OCI-LY7 (cell line): ENCODE data around the gene PLIN5. TPM values are rescaled to one million over a fixed set of nuclear protein-coding genes. Genes with fewer than 3 reads are reported as not detected.

ENCODE experiments used
- BruUV-seq: library from RNA; stranded (reverse); fragments of 400-500 nt; replicated peaks from 2 replicates; lab custom pipeline; 2021; lab: Mats Ljungman, UMichigan
- CTCF ChIA-PET: fragments of 300-600 bp; sonication (Branson Sonifier 250); formaldehyde crosslinking; loops from one replicate; lab custom pipeline; 2022; ENCODE audit warnings: antibody characterized with exemption; ENCODE audit not compliant: unreplicated experiment; lab: Charles Lee
- POLR2A ChIA-PET: fragments of 300-600 bp; sonication (Branson Sonifier 250); formaldehyde crosslinking; loops from one replicate; lab custom pipeline; 2022; ENCODE audit warnings: antibody characterized with exemption; lab: Charles Lee
- DNase-seq: peaks from one replicate; pipeline ENCODE4 v3.0.0-alpha.2; 2015; ENCODE audit warnings: low spot score
- H2AFZ ChIP-seq: fragments of 200-600 bp; sonication (generic), shearing (Covaris generic); 2 replicates; pipeline ENCODE4 v1.6.1; 2014; ENCODE audit warnings: mild to moderate bottlenecking, antibody characterized with exemption, low read length, moderate library complexity
- H3K27ac ChIP-seq: fragments of 200-600 bp; sonication (generic); 2 replicates; pipeline ENCODE4 v1.5.1; 2014; ENCODE audit warnings: mixed run types, low read depth, mild to moderate bottlenecking, moderate library complexity, low read length, inconsistent platforms; ENCODE audit not compliant: poor library complexity, severe bottlenecking
- H3K36me3 ChIP-seq: fragments of 200-600 bp; sonication (generic); 2 replicates; pipeline ENCODE4 v1.6.1; 2014; ENCODE audit warnings: mild to moderate bottlenecking, antibody characterized with exemption, low read length, moderate library complexity, mixed read lengths; ENCODE audit not compliant: insufficient read depth
- H3K4me1 ChIP-seq: fragments of 200-600 bp; sonication (generic); 2 replicates; pipeline ENCODE4 v1.5.1; 2014; ENCODE audit warnings: mild to moderate bottlenecking, low read length; ENCODE audit not compliant: insufficient read depth, poor library complexity, severe bottlenecking
- H3K4me2 ChIP-seq: fragments of 200-600 bp; sonication (generic); 2 replicates; pipeline ENCODE4 v1.6.1; 2014; ENCODE audit warnings: mild to moderate bottlenecking, low read length
- H3K4me3 ChIP-seq: fragments of 200-600 bp; sonication (generic); 2 replicates; pipeline ENCODE4 v1.5.1; 2014; ENCODE audit warnings: mild to moderate bottlenecking, low read depth, low read length; ENCODE audit not compliant: poor library complexity, severe bottlenecking
- H3K79me2 ChIP-seq: fragments of 200-600 bp; sonication (generic); 2 replicates; pipeline ENCODE4 v1.6.1; 2016; ENCODE audit warnings: low read depth, mild to moderate bottlenecking, low read length, moderate library complexity, mixed read lengths; ENCODE audit not compliant: insufficient read depth
- H3K9me2 ChIP-seq: fragments of 200-600 bp; sonication (generic); 2 replicates; pipeline ENCODE4 v1.6.1; 2016; ENCODE audit warnings: mild to moderate bottlenecking, low read length, mixed read lengths; ENCODE audit not compliant: insufficient read depth
- H3K9me3 ChIP-seq: fragments of 200-600 bp; sonication (generic); 2 replicates; pipeline ENCODE4 v1.6.1; 2014; ENCODE audit warnings: mild to moderate bottlenecking, mixed run types, low read length, mixed read lengths
- H4K20me1 ChIP-seq: fragments of 200-600 bp; sonication (generic); 2 replicates; pipeline ENCODE4 v1.6.1; 2014; ENCODE audit warnings: mild to moderate bottlenecking, antibody characterized with exemption, low read length, moderate library complexity, mixed read lengths; ENCODE audit not compliant: insufficient read depth
- EZH2phosphoT487 ChIP-seq: fragments of 200-600 bp; sonication (generic); IDR thresholded peaks from 2 replicates; pipeline ENCODE4 v1.6.1; 2018; ENCODE audit warnings: low read depth, borderline replicate concordance, mild to moderate bottlenecking, mixed run types, antibody characterized with exemption, low read length, moderate library complexity, mixed read lengths
- intact Hi-C: fragments of 100-400 bp; cut with micrococcal nuclease; formaldehyde crosslinking; loops from one replicate; pipeline ENCODE4 v1.10.0; 2022; ENCODE audit not compliant: unreplicated experiment
- total RNA-seq, 2 experiments: library from RNA; depleted of rRNA in 1 of 2; stranded (reverse); fragments of >200 nt in 1 of 2; shearing (Covaris generic) in 1 of 2; gene quantifications; 2 replicates each; pipeline ENCODE4 v1.2.3, GENCODE V29; 2014 to 2022
- TF ChIP-seq, protein P1 (sequence below): fragments of 200-600 bp; sonication (generic); conservative IDR thresholded peaks from 2 replicates; pipeline ENCODE4 v1.5.1; 2014; ENCODE audit warnings: mild to moderate bottlenecking, antibody characterized with exemption, low read length, moderate library complexity, mixed read lengths

PLIN5 gene
- total RNA-seq, 2 experiments from 2014 or later: 0.85 to 1.9 TPM

DNA sequence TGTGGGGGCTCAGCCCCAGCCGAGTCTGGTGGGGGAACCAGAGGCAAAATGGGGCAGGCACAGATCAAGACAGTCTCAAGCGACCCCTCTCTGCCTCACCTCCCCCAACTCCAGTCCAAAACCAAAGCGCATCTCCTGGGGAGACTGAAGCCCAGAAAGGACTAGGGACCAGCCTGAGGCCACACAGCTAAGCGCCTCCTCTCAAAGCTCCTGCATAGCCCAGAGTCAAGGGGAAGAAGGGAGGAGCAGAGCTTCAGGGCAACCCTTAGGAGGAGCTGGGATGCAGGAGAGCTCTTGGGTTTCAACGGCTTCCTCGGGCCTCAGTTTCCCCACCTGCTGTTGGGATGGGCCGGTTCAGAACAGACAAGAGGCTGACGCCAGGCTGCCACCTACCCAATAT is 44.4 kb upstream of the PLIN5 start:
- H3K4me3 ChIP-seq: no peak overlapping the region
- ChIA-PET CTCF (no interaction called here), POLR2A (no interaction called here)
- DNase-seq: no peak
- H2AFZ ChIP-seq: no peak overlapping the region
- no peaks in the 10 kb centered on the region for H3K9me2 ChIP-seq
- H3K4me2 ChIP-seq: no peak overlapping the region
- H3K9me3 ChIP-seq: no peaks in the 10 kb centered on the region
- H3K79me2 ChIP-seq: no peaks in the 10 kb centered on the region
- no peaks in the 10 kb centered on the region for H4K20me1 ChIP-seq
- intact Hi-C loops: no loop called here
- no TSS peak for BruUV-seq
- H3K27ac ChIP-seq: no peak overlapping the region
- no peak for TF ChIP-seq EZH2phosphoT487
- TF ChIP-seq, protein P1, sequence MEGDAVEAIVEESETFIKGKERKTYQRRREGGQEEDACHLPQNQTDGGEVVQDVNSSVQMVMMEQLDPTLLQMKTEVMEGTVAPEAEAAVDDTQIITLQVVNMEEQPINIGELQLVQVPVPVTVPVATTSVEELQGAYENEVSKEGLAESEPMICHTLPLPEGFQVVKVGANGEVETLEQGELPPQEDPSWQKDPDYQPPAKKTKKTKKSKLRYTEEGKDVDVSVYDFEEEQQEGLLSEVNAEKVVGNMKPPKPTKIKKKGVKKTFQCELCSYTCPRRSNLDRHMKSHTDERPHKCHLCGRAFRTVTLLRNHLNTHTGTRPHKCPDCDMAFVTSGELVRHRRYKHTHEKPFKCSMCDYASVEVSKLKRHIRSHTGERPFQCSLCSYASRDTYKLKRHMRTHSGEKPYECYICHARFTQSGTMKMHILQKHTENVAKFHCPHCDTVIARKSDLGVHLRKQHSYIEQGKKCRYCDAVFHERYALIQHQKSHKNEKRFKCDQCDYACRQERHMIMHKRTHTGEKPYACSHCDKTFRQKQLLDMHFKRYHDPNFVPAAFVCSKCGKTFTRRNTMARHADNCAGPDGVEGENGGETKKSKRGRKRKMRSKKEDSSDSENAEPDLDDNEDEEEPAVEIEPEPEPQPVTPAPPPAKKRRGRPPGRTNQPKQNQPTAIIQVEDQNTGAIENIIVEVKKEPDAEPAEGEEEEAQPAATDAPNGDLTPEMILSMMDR: no peak
- peaks cover 3% of the 10 kb centered on the region for H3K4me1 ChIP-seq
- H3K36me3 ChIP-seq: no peaks in the 10 kb centered on the region

DNA sequence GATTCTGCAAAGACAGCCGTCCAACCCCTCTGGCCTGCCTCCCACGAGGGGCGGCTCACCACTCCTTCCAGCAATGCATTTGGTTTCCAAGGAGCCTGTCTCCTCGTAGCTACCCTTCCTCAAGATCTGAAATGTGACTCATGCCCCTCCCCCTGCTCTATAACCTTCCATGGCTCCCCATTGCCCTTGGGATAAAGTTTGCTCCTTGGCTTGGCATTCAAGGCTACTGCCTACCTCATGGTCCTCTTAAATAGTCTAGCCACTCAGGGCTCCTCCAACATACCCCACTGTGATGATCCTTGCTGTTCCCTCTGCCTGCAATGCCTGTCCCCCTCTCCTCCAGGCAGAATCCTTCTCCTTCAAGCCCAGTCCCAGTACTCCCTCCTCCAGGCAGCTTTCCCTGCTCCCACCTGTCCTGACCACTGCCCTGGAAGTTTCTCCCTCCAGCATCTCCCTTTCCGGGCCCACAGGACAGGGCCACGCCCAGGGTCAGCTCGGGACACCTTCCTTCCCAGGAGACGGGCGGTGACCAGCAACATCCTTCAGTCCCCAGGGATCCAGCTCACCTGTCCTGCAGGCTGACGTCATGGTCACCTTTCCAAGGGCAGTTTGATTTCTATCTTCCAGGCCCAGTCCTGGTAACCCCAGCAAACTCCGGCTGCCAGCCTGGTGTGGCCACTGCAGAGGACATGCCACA is 43.7 kb upstream of the PLIN5 start:
- BruUV-seq: no TSS peak
- Histone ChIP-seq H3K4me1 (no peaks in the 10 kb centered on the region), H3K36me3 (no peaks in the 10 kb centered on the region), H3K27ac (no peak overlapping the region), H3K9me3 (no peaks in the 10 kb centered on the region), H3K9me2 (no peaks in the 10 kb centered on the region), H4K20me1 (no peaks in the 10 kb centered on the region), H3K4me2 (no peak overlapping the region), H3K79me2 (no peaks in the 10 kb centered on the region), H3K4me3 (no peak overlapping the region), H2AFZ (no peak overlapping the region)
- ChIA-PET CTCF (no interaction called here), POLR2A (no interaction called here)
- DNase-seq: no peak
- intact Hi-C loops: no loop called here
- TF ChIP-seq, protein P1: no peak
- TF ChIP-seq EZH2phosphoT487: no peak

DNA sequence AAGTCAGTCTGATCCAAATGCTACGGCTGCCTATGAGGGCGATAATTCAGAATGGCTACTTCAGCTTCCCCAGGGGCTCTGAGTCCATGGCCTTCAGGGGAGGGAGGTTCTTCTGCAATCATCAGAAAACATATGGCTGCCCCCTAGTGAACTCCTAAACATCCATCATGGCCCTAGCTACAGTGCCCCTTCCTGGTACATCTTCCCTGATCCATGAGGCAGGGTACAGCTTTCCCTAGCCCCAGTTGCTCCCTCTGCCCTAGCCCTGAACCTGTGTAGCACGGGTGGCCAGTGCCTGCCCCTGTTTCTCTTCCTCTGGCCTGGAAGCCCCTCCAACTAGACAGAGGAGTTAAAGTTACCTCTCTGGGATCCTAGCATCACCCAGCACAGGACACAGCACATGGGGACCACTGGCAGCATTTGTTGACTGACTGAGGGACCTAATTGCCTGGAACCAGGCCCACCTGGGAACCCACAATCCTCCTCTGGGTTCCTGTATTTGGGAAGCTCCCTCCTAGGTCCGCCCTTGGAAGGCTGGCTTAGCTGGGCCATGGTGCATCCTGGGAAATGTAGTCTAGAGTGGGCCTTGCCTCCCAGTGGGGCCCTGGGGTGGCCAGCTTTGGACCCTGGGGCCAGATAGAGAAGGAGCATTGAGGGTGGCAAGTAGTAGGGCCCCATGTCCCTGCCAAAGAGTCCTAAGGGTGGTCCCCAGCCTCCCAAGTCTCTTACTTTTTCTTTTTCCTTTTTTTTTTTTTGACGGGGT is 42.2 kb upstream of the PLIN5 start:
- TF ChIP-seq, protein P1: no peak
- no peak for TF ChIP-seq EZH2phosphoT487
- no peak overlapping the region for H3K4me2 ChIP-seq
- H3K9me3 ChIP-seq: no peaks in the 10 kb centered on the region
- H3K27ac ChIP-seq: no peak overlapping the region
- no peak overlapping the region for H3K4me3 ChIP-seq
- CTCF ChIA-PET: interaction anchor here (1.0 kb wide), 1 partner anchor 60 kb away, joined by 3 read pairs; no protein-coding TSS in a partner anchor
- no peaks in the 10 kb centered on the region for H3K4me1 ChIP-seq
- no TSS peak for BruUV-seq
- no peaks in the 10 kb centered on the region for H3K79me2 ChIP-seq
- H3K9me2 ChIP-seq: no peaks in the 10 kb centered on the region
- intact Hi-C loops: no loop called here
- no peaks in the 10 kb centered on the region for H4K20me1 ChIP-seq
- POLR2A ChIA-PET: interaction anchor here (0.6 kb wide), 1 partner anchor 1501 kb away, joined by 7 read pairs; no protein-coding TSS in a partner anchor
- no peaks in the 10 kb centered on the region for H3K36me3 ChIP-seq
- no peak for DNase-seq
- no peak overlapping the region for H2AFZ ChIP-seq
